ENCODE data around the gene PDZD4. TPM values are rescaled to one million over a fixed set of nuclear protein-coding genes. Genes with fewer than 3 reads are reported as not detected.

The PDZD4 gene
- total RNA-seq, 1 donor from 2014 or later: 9.9 TPM

DNA sequence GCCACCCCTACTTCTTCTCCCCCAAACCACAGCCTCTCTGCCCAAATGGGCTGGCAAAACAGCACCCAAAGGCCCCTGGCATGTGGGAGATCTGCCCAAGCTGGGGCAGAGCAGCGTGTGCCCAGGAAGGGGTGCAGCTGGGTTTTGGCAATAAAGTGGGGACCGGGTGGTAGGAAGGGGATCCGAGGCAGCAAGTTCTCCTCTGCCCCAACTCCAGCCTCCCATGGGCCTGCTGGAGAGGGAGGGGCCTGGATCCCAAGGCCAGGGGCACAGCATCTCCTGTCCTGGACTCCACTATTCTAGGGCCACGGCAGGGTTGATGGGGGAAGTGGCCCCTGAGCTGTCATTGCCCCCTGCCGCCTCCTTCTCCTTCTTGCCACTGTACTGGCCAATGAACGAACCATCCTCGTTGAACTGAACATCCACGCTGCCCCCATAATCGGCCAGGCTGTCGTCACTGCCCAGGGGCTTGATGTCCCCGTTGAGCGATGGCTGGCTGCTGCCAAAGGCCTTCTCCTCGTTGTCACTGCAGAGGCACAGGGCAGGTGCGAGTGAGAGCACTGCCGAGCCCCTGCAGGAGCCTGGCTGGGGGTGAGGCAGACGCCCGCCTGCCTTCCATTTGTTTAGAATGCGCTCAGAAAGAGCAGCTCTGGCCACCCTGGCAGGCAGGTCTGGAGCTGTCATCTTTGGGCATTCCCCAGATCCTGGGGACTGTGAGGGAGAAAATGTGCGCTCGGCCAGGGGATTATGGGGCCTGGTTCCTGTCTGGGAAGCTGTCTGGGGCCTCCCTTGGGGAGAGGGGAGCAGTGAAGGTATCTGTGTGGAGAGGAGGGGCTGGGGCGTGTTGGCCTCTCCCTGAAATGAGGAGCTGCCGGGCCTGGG, 32.3 kb upstream of the PDZD4 start:
- no peaks in the 10 kb centered on the region for H4K20me1 ChIP-seq (ENCODE audit: insufficient read depth, low read length)
- H3K27ac Mint-ChIP-seq (ENCODE audit: unreplicated experiment): no peak overlapping the region
- no peaks in the 10 kb centered on the region for H3K36me3 ChIP-seq (ENCODE audit: insufficient read depth, low read length)
- no peaks in the 10 kb centered on the region for H3K4me1 Mint-ChIP-seq (ENCODE audit: low read depth, unreplicated experiment)
- no peaks in the 10 kb centered on the region for H3K27me3 Mint-ChIP-seq (ENCODE audit: low read depth, unreplicated experiment)
- TF ChIP-seq, protein P1, sequence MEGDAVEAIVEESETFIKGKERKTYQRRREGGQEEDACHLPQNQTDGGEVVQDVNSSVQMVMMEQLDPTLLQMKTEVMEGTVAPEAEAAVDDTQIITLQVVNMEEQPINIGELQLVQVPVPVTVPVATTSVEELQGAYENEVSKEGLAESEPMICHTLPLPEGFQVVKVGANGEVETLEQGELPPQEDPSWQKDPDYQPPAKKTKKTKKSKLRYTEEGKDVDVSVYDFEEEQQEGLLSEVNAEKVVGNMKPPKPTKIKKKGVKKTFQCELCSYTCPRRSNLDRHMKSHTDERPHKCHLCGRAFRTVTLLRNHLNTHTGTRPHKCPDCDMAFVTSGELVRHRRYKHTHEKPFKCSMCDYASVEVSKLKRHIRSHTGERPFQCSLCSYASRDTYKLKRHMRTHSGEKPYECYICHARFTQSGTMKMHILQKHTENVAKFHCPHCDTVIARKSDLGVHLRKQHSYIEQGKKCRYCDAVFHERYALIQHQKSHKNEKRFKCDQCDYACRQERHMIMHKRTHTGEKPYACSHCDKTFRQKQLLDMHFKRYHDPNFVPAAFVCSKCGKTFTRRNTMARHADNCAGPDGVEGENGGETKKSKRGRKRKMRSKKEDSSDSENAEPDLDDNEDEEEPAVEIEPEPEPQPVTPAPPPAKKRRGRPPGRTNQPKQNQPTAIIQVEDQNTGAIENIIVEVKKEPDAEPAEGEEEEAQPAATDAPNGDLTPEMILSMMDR (IDR thresholded peaks at IDR 0.05; ENCODE audit: insufficient read depth, low read depth, low read length): no peak
- H3K9ac ChIP-seq (ENCODE audit: low read length): no peak overlapping the region
- H3K36me3 Mint-ChIP-seq (ENCODE audit: low read depth, unreplicated experiment): peaks cover 5% of the 10 kb centered on the region
- no peak overlapping the region for H3K4me3 ChIP-seq (ENCODE audit: insufficient read depth, low read depth, low read length)
- H3K79me2 ChIP-seq (ENCODE audit: insufficient read depth, low read length): no peaks in the 10 kb centered on the region
- no peaks in the 10 kb centered on the region for H3K9me3 ChIP-seq (ENCODE audit: insufficient read depth, low read depth, low read length)
- no peak overlapping the region for H3K4me3 Mint-ChIP-seq (ENCODE audit: unreplicated experiment)
- no peaks in the 10 kb centered on the region for H3K9me3 Mint-ChIP-seq (ENCODE audit: unreplicated experiment)
- H3K4me2 ChIP-seq (ENCODE audit: low read length): no peak overlapping the region
- no peaks in the 10 kb centered on the region for H3K27me3 ChIP-seq (ENCODE audit: insufficient read depth, low read length)
- no peak overlapping the region for H3K27ac ChIP-seq (ENCODE audit: low read depth, low read length)
- FAIRE-seq (no peak), DNase-seq (ENCODE audit: low read depth) (no peak)
- no peak overlapping the region for H2AFZ ChIP-seq (ENCODE audit: low read depth, low read length)
- no peaks in the 10 kb centered on the region for H3K4me1 ChIP-seq (ENCODE audit: insufficient read depth, low read length)

DNA sequence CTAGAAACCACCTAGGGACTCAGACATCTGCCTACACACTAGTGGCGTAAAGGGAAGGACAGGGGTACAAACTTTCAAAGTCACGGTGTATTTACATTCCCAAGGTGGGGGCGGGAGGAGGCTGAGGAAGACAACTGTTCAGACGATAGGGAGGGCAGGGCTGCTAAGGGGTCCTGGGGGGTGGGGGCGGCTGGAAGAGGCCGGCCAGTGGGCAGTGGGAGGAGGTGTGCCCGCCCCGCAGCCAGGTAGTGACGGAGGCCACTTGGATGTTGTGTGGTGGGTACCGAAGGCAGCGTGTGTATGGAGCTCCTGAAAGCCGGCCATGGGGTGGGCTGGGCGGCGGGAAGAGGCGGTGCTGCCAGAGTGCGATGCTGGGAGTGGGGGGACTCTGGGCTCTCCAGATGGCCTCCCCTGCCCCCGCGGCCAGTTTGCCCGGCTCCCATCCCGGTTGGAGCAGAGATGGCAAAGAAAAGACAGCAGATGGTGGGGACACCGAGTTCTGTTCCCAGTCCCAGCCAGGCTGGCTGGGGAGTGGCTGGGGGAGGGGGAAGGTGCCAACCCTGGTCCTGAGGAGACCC, 31.5 kb upstream of the PDZD4 start:
- H3K36me3 Mint-ChIP-seq (ENCODE audit: low read depth, unreplicated experiment): peaks cover 5% of the 10 kb centered on the region
- no peaks in the 10 kb centered on the region for H3K9me3 Mint-ChIP-seq (ENCODE audit: unreplicated experiment)
- Histone ChIP-seq H3K27ac (ENCODE audit: low read depth, low read length) (no peak overlapping the region), H3K9ac (ENCODE audit: low read length) (no peak overlapping the region), H2AFZ (ENCODE audit: low read depth, low read length) (no peak overlapping the region), H3K9me3 (ENCODE audit: insufficient read depth, low read depth, low read length) (no peaks in the 10 kb centered on the region), H3K4me2 (ENCODE audit: low read length) (no peak overlapping the region), H3K4me3 (ENCODE audit: insufficient read depth, low read depth, low read length) (no peak overlapping the region), H4K20me1 (ENCODE audit: insufficient read depth, low read length) (no peaks in the 10 kb centered on the region), H3K4me1 (ENCODE audit: insufficient read depth, low read length) (no peaks in the 10 kb centered on the region), H3K36me3 (ENCODE audit: insufficient read depth, low read length) (no peaks in the 10 kb centered on the region), H3K27me3 (ENCODE audit: insufficient read depth, low read length) (no peaks in the 10 kb centered on the region), H3K79me2 (ENCODE audit: insufficient read depth, low read length) (no peaks in the 10 kb centered on the region)
- H3K27me3 Mint-ChIP-seq (ENCODE audit: low read depth, unreplicated experiment): no peaks in the 10 kb centered on the region
- H3K4me3 Mint-ChIP-seq (ENCODE audit: unreplicated experiment): no peak overlapping the region
- DNase-seq (ENCODE audit: low read depth) (no peak), FAIRE-seq (no peak)
- no peak overlapping the region for H3K27ac Mint-ChIP-seq (ENCODE audit: unreplicated experiment)
- H3K4me1 Mint-ChIP-seq (ENCODE audit: low read depth, unreplicated experiment): no peaks in the 10 kb centered on the region
- no peak for TF ChIP-seq EZH2 (IDR thresholded peaks at IDR 0.05; ENCODE audit: insufficient read depth, low read length)
- TF ChIP-seq, protein P1 (IDR thresholded peaks at IDR 0.05; ENCODE audit: insufficient read depth, low read depth, low read length): no peak

DNA sequence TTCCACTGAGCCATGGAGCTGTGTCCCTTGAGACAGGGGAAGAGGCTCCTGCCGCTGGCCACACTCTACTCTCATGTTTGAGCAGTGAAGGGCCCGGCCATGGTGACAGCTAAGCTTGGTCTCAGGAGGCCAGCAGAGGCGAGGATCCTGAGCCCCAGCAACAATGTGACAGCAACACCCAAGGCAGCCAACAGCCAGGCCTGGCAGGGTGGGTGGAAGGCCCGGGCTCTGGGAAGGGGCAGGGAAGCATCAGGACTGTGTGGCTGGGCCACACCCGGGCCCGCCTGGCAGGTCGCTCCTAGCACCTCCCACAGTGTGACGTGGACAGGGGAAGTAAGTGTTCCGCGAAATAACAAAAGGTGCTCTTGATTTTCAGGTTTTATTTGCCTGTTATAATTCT, 30.8 kb upstream of the PDZD4 start:
- no peak overlapping the region for H2AFZ ChIP-seq (ENCODE audit: low read depth, low read length)
- no peak overlapping the region for H3K9ac ChIP-seq (ENCODE audit: low read length)
- DNase-seq (ENCODE audit: low read depth): no peak
- no peak overlapping the region for H3K4me3 Mint-ChIP-seq (ENCODE audit: unreplicated experiment)
- H3K27me3 Mint-ChIP-seq (ENCODE audit: low read depth, unreplicated experiment): no peaks in the 10 kb centered on the region
- H3K27me3 ChIP-seq (ENCODE audit: insufficient read depth, low read length): no peaks in the 10 kb centered on the region
- no peaks in the 10 kb centered on the region for H3K79me2 ChIP-seq (ENCODE audit: insufficient read depth, low read length)
- no peak overlapping the region for H3K27ac Mint-ChIP-seq (ENCODE audit: unreplicated experiment)
- TF ChIP-seq, protein P1 (IDR thresholded peaks at IDR 0.05; ENCODE audit: insufficient read depth, low read depth, low read length): no peak
- TF ChIP-seq EZH2 (IDR thresholded peaks at IDR 0.05; ENCODE audit: insufficient read depth, low read length): no peak
- peaks cover 5% of the 10 kb centered on the region for H3K36me3 Mint-ChIP-seq (ENCODE audit: low read depth, unreplicated experiment)
- no peaks in the 10 kb centered on the region for H3K4me1 ChIP-seq (ENCODE audit: insufficient read depth, low read length)
- H3K9me3 Mint-ChIP-seq (ENCODE audit: unreplicated experiment): no peaks in the 10 kb centered on the region
- H3K27ac ChIP-seq (ENCODE audit: low read depth, low read length): no peak overlapping the region
- no peaks in the 10 kb centered on the region for H3K9me3 ChIP-seq (ENCODE audit: insufficient read depth, low read depth, low read length)
- no peak overlapping the region for H3K4me2 ChIP-seq (ENCODE audit: low read length)
- H3K4me3 ChIP-seq (ENCODE audit: insufficient read depth, low read depth, low read length): no peak overlapping the region
- H3K4me1 Mint-ChIP-seq (ENCODE audit: low read depth, unreplicated experiment): no peaks in the 10 kb centered on the region
- no peak for FAIRE-seq
- H3K36me3 ChIP-seq (ENCODE audit: insufficient read depth, low read length): no peaks in the 10 kb centered on the region
- no peaks in the 10 kb centered on the region for H4K20me1 ChIP-seq (ENCODE audit: insufficient read depth, low read length)
